Measurements from ENCODE around the gene LIX1L. TPM values are rescaled to one million over a fixed set of nuclear protein-coding genes. Genes with fewer than 3 reads are reported as not detected.
A peak's percentile ranks its signal among the peaks of the same experiment; 100 is the strongest.

Gene LIX1L
- total RNA-seq, 2 experiments from 2014 or later = 21.4 to 21.5 TPM

DNA sequence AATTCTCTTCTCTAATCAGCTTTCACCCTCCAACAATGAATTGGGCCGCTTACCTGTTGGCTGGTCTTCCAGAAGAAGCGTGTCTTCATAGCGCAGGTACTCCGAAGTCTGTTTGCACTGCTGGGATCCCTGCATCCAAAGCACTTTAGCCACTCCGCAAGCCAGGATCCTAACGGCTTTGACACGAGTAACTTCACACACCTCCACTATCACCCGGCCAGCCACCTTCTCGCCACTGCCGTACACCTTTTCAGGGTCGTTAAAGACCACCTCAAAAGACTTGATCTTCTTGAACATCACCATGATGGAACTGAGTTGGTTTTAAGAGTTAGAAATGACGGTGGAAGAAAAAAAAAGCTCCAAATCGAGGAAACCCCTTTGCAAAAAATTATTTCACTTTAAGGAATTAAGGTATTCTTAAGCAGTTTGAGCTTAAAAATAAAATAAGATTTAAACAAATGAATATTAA lies 38.2 kb upstream of the LIX1L start:
- POLR2A ChIA-PET = interaction anchor here (0.7 to 11.8 kb wide), 16 partner anchors 9 to 172 kb away, joined by 3 to 625 read pairs (median 34); partner anchors contain the start of genes ANKRD34A, ANKRD35, LIX1L and NUDT17
- Histone ChIP-seq H3K4me1 (ENCODE audit: insufficient read depth, low read length) (peaks cover 53% of the 10 kb centered on the region), H3K4me3 (ENCODE audit: low read length) (peak overlapping the region; percentile 61), H3K27me3 (ENCODE audit: control insufficient read depth in 1 of 2, insufficient read depth in 2 of 2, low read length in 2 of 2) (no peaks in the 10 kb centered on the region), H3K27ac (ENCODE audit: low read depth in 1 of 2, low read length in 2 of 2) (peak overlapping the region; percentile 33 to 91), H3K36me3 (ENCODE audit: insufficient read depth, low read length) (peaks cover 41% of the 10 kb centered on the region), H3K9me3 (ENCODE audit: control insufficient read depth in 1 of 2, insufficient read depth in 1 of 2, low read length in 2 of 2) (no peaks in the 10 kb centered on the region)
- H3K4me1 Mint-ChIP-seq (ENCODE audit: low read depth) = peaks cover 72% of the 10 kb centered on the region
- no peak for ATAC-seq (ENCODE audit: poor library complexity)
- H3K4me3 Mint-ChIP-seq = peak overlapping the region; percentile 95
- H3K27ac Mint-ChIP-seq = peak overlapping the region; percentile 95
- TF ChIP-seq, protein P1, sequence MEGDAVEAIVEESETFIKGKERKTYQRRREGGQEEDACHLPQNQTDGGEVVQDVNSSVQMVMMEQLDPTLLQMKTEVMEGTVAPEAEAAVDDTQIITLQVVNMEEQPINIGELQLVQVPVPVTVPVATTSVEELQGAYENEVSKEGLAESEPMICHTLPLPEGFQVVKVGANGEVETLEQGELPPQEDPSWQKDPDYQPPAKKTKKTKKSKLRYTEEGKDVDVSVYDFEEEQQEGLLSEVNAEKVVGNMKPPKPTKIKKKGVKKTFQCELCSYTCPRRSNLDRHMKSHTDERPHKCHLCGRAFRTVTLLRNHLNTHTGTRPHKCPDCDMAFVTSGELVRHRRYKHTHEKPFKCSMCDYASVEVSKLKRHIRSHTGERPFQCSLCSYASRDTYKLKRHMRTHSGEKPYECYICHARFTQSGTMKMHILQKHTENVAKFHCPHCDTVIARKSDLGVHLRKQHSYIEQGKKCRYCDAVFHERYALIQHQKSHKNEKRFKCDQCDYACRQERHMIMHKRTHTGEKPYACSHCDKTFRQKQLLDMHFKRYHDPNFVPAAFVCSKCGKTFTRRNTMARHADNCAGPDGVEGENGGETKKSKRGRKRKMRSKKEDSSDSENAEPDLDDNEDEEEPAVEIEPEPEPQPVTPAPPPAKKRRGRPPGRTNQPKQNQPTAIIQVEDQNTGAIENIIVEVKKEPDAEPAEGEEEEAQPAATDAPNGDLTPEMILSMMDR (IDR thresholded peaks at IDR 0.05) = no peak
- H3K9me3 Mint-ChIP-seq = no peaks in the 10 kb centered on the region
- no peaks in the 10 kb centered on the region for H3K27me3 Mint-ChIP-seq
- peaks cover 68% of the 10 kb centered on the region for H3K36me3 Mint-ChIP-seq (ENCODE audit: low read depth)
- intact Hi-C loops (cut with DNase I, micrococcal nuclease) = loop anchor here (1.0 to 5.0 kb wide), 5 partner anchors 8 to 77 kb away; partner anchors contain the start of genes ANKRD34A (in 1 of the 2), PEX11B (in 1 of the 2), POLR3GL (in 1 of the 2) and RBM8A (in 1 of the 2)
- peak in 4 of 14 experiments; percentile 15 to 33 (median 28) for DNase-seq
- CTCF ChIA-PET = interaction anchor here (3.1 to 6.3 kb wide), 2 partner anchors 11 to 16 kb away, joined by 21 to 61 read pairs; no protein-coding TSS in a partner anchor

DNA sequence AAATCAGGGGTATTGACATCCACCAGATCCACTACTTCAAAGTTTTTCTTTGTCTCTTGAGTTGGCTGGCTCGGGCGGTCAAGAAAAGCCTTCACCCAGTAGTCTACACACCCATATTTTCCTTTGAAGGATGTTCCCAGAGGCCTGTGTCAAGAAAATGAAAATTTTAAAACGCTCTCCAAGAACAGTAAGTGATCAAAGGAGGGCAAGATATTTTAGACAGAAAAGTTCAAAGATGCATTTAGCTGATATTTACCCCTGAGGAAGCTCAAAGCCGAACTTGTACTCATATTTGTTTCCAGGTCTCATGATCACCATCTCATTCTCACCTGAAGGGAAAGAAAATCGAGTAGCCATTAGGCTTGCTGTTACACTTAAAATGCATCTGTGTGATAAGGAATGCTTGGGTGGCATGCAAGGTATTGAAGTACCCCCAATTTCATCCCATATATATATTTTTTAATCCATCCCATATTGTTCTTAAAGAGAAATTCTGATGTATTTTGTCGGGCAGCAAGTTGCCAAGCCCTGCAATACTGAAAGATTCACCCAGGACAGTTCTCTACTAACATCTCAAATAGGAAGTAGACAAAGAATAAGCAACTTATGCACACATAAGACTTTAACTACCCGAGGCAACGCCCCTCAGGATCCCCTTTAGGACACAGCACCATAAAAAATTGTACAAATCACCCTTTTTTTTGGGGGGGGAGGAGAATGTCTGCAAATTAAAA lies 37.5 kb upstream of the LIX1L start:
- peaks cover 68% of the 10 kb centered on the region for H3K36me3 Mint-ChIP-seq (ENCODE audit: low read depth)
- TF ChIP-seq, protein P1 (IDR thresholded peaks at IDR 0.05) = no peak
- Histone ChIP-seq H3K9me3 (ENCODE audit: control insufficient read depth in 1 of 2, insufficient read depth in 1 of 2, low read length in 2 of 2) (no peaks in the 10 kb centered on the region), H3K4me1 (ENCODE audit: insufficient read depth, low read length) (peaks cover 48% of the 10 kb centered on the region), H3K36me3 (ENCODE audit: insufficient read depth, low read length) (peaks cover 41% of the 10 kb centered on the region), H3K27me3 (ENCODE audit: control insufficient read depth in 1 of 2, insufficient read depth in 2 of 2, low read length in 2 of 2) (no peaks in the 10 kb centered on the region), H3K27ac (ENCODE audit: low read depth in 1 of 2, low read length in 2 of 2) (peak overlapping the region; percentile 33 to 91), H3K4me3 (ENCODE audit: low read length) (peak overlapping the region; percentile 61)
- ChIA-PET POLR2A (interaction anchor here (0.8 to 11.8 kb wide), 13 partner anchors 8 to 172 kb away, joined by 3 to 625 read pairs (median 62); partner anchors contain the start of genes ANKRD34A, ANKRD35, LIX1L and PEX11B), CTCF (interaction anchor here (3.1 to 6.3 kb wide), 2 partner anchors 11 to 16 kb away, joined by 21 to 61 read pairs; no protein-coding TSS in a partner anchor)
- DNase-seq (peak in 1 of 14 experiments; percentile 35), ATAC-seq (ENCODE audit: poor library complexity) (no peak)
- peak overlapping the region; percentile 95 for H3K27ac Mint-ChIP-seq
- intact Hi-C loops (cut with DNase I, micrococcal nuclease) = loop anchor here (2.0 to 5.0 kb wide), 2 partner anchors 15 to 33 kb away; partner anchors contain the start of genes ANKRD34A (in 1 of the 2) and POLR3GL (in 1 of the 2)
- H3K4me1 Mint-ChIP-seq (ENCODE audit: low read depth) = peaks cover 78% of the 10 kb centered on the region
- no peaks in the 10 kb centered on the region for H3K27me3 Mint-ChIP-seq
- H3K4me3 Mint-ChIP-seq = peak overlapping the region; percentile 95
- H3K9me3 Mint-ChIP-seq = no peaks in the 10 kb centered on the region

DNA sequence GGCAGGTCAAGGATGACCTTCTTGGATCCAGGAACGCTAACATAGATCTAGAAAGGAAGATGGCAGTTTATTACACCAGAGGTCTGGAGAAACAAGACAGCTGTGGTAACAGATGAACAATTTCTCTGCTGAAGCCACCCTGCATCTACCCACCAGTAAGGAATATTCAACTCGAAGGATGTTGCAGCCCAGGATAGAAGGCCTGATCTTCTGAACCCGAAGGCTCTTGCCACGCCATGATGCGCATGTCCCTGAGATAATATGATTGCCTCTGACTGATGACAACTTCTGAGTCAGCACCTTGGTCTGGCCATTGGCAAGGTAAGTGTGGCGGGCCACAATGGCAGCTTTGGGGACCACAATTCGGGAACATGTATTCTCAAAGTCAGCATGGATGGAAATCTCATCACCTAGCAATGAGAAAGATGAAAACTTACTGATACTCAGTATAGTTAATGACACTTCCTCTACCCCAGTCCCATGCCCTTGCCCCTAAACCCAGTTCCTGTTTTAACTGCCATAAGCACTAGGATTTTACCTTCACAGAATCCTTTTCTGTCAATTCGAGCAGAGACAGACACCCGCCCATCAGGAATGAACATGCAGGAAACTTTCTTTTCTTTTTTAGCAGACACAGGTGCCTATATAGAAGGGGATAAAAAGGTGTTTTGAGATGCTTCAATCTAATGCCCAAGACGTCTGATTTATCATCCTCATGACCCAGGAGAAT lies 36.7 kb upstream of the LIX1L start:
- peak in 7 of 14 experiments; percentile 25 to 63 (median 41) for DNase-seq
- Histone ChIP-seq H3K27me3 (ENCODE audit: control insufficient read depth in 1 of 2, insufficient read depth in 2 of 2, low read length in 2 of 2) (no peaks in the 10 kb centered on the region), H3K36me3 (ENCODE audit: insufficient read depth, low read length) (peaks cover 41% of the 10 kb centered on the region), H3K27ac (ENCODE audit: low read depth in 1 of 2, low read length in 2 of 2) (peak overlapping the region; percentile 33 to 91), H3K4me1 (ENCODE audit: insufficient read depth, low read length) (peaks cover 45% of the 10 kb centered on the region), H3K9me3 (ENCODE audit: control insufficient read depth in 1 of 2, insufficient read depth in 1 of 2, low read length in 2 of 2) (no peaks in the 10 kb centered on the region), H3K4me3 (ENCODE audit: low read length) (peak overlapping the region; percentile 61)
- H3K27me3 Mint-ChIP-seq = no peaks in the 10 kb centered on the region
- peak overlapping the region; percentile 95 for H3K4me3 Mint-ChIP-seq
- H3K27ac Mint-ChIP-seq = peak overlapping the region; percentile 95
- ChIA-PET CTCF (interaction anchor here (0.9 to 6.3 kb wide), 3 partner anchors 13 to 67 kb away, joined by 3 to 61 read pairs (median 3); partner anchors contain the start of gene RBM8A), POLR2A (interaction anchor here (1.5 to 11.8 kb wide), 11 partner anchors 8 to 136 kb away, joined by 7 to 625 read pairs (median 62); partner anchors contain the start of genes ANKRD34A, LIX1L, PIAS3 and POLR3GL)
- intact Hi-C loops (cut with DNase I, micrococcal nuclease) = loop anchor here (2.0 to 5.0 kb wide), 2 partner anchors 14 to 32 kb away; partner anchors contain the start of genes ANKRD34A (in 1 of the 2) and POLR3GL (in 1 of the 2)
- TF ChIP-seq, protein P1 (IDR thresholded peaks at IDR 0.05) = no peak
- peaks cover 76% of the 10 kb centered on the region for H3K4me1 Mint-ChIP-seq (ENCODE audit: low read depth)
- peaks cover 68% of the 10 kb centered on the region for H3K36me3 Mint-ChIP-seq (ENCODE audit: low read depth)
- ATAC-seq (ENCODE audit: poor library complexity) = no peak
- H3K9me3 Mint-ChIP-seq = no peaks in the 10 kb centered on the region
